Loucy (cell line): ENCODE data around the gene TACC2.

ENCODE experiments used
- H2AFZ ChIP-seq: fragments of 200-600 bp; sonication (generic); 2 replicates; pipeline ENCODE4 v1.6.0; 2016; ENCODE audit warnings: antibody characterized with exemption, mild to moderate bottlenecking, low read length, moderate library complexity
- H3F3A ChIP-seq: fragments of 200-600 bp; 2 replicates; pipeline ENCODE4 v1.6.0; 2016; ENCODE audit warnings: antibody characterized with exemption, low read depth, mild to moderate bottlenecking
- H3K27me3 ChIP-seq: fragments of 200-600 bp; sonication (generic); 2 replicates; pipeline ENCODE4 v1.6.1; 2014; ENCODE audit warnings: low read length, mild to moderate bottlenecking; ENCODE audit not compliant: insufficient read depth, poor library complexity, severe bottlenecking
- H3K36me3 ChIP-seq: fragments of 200-600 bp; sonication (generic); 2 replicates; pipeline ENCODE4 v1.6.1; 2016; ENCODE audit warnings: low read length; ENCODE audit not compliant: insufficient read depth
- H3K4me1 ChIP-seq: fragments of 200-600 bp; sonication (generic); 2 replicates; pipeline ENCODE4 v1.5.1; 2014; ENCODE audit warnings: low read length, mild to moderate bottlenecking; ENCODE audit not compliant: insufficient read depth, poor library complexity, severe bottlenecking
- H3K4me2 ChIP-seq: fragments of 200-600 bp; sonication (generic); 2 replicates; pipeline ENCODE4 v1.6.0; 2014; ENCODE audit warnings: antibody characterized with exemption, low read length, low read depth, mild to moderate bottlenecking; ENCODE audit not compliant: poor library complexity, severe bottlenecking
- H3K4me3 ChIP-seq: fragments of 200-600 bp; sonication (generic); 2 replicates; pipeline ENCODE4 v1.5.1; 2014; ENCODE audit warnings: low read length, mild to moderate bottlenecking, mixed read lengths; ENCODE audit not compliant: poor library complexity, severe bottlenecking
- H3K79me2 ChIP-seq: fragments of 200-600 bp; sonication (generic); 2 replicates; pipeline ENCODE4 v1.6.1; 2014; ENCODE audit warnings: low read length; ENCODE audit not compliant: insufficient read depth
- H3K9ac ChIP-seq: fragments of 200-600 bp; sonication (generic); 2 replicates; pipeline ENCODE4 v1.6.0; 2014; ENCODE audit warnings: mild to moderate bottlenecking, low read depth, low read length, moderate library complexity; ENCODE audit not compliant: poor library complexity, severe bottlenecking
- H3K9me2 ChIP-seq: fragments of 200-600 bp; sonication (generic); replicated peaks from 2 replicates; pipeline ENCODE4 v1.6.1; 2016; ENCODE audit warnings: low read depth, low read length, mixed read lengths
- H3K9me3 ChIP-seq: fragments of 200-600 bp; sonication (generic); 2 replicates; pipeline ENCODE4 v1.6.1; 2014; ENCODE audit warnings: mild to moderate bottlenecking, antibody characterized with exemption, low read length, low read depth; ENCODE audit not compliant: insufficient read depth
- H4K20me1 ChIP-seq: fragments of 200-600 bp; sonication (generic); 2 replicates; pipeline ENCODE4 v1.6.0; 2014; ENCODE audit warnings: antibody characterized with exemption, low read length, mild to moderate bottlenecking; ENCODE audit not compliant: insufficient read depth, poor library complexity, severe bottlenecking
- CTCF ChIP-seq: fragments of 200-600 bp; sonication (generic); conservative IDR thresholded peaks from 2 replicates; pipeline ENCODE4 v1.5.1; 2014; ENCODE audit warnings: mild to moderate bottlenecking, antibody characterized with exemption, low read length
- EZH2phosphoT487 ChIP-seq: fragments of 200-600 bp; IDR thresholded peaks from 2 replicates; pipeline ENCODE4 v1.6.1; 2018; ENCODE audit warnings: antibody characterized with exemption, mild to moderate bottlenecking, moderate library complexity, borderline replicate concordance

Gene TACC2

GRCh38 chr10:122294511-122295450 is 305.8 kb downstream of the TACC2 start:
- TF ChIP-seq CTCF, result no peak
- TF ChIP-seq EZH2phosphoT487, result no peak
- Histone ChIP-seq H3K79me2 (no peaks in the 10 kb centered on the region), H3K4me3 (no peak overlapping the region), H4K20me1 (no peaks in the 10 kb centered on the region), H3K9ac (no peak overlapping the region), H3K4me2 (no peak overlapping the region), H2AFZ (no peak overlapping the region), H3K4me1 (no peaks in the 10 kb centered on the region), H3K27me3 (no peaks in the 10 kb centered on the region), H3F3A (no peaks in the 10 kb centered on the region), H3K9me3 (no peaks in the 10 kb centered on the region), H3K36me3 (no peaks in the 10 kb centered on the region), H3K9me2 (no peaks in the 10 kb centered on the region)

GRCh38 chr10:122295451-122295809 is 306.5 kb downstream of the TACC2 start:
- no peaks in the 10 kb centered on the region for H4K20me1 ChIP-seq
- H3K36me3 ChIP-seq, result no peaks in the 10 kb centered on the region
- no peaks in the 10 kb centered on the region for H3K9me2 ChIP-seq
- no peaks in the 10 kb centered on the region for H3K9me3 ChIP-seq
- no peaks in the 10 kb centered on the region for H3K79me2 ChIP-seq
- no peak overlapping the region for H2AFZ ChIP-seq
- no peak overlapping the region for H3K4me2 ChIP-seq
- H3F3A ChIP-seq, result no peaks in the 10 kb centered on the region
- no peak for TF ChIP-seq EZH2phosphoT487
- no peak for TF ChIP-seq CTCF
- H3K9ac ChIP-seq, result no peak overlapping the region
- no peaks in the 10 kb centered on the region for H3K4me1 ChIP-seq
- no peaks in the 10 kb centered on the region for H3K27me3 ChIP-seq
- H3K4me3 ChIP-seq, result no peak overlapping the region

GRCh38 chr10:122296363-122297120 is 307.6 kb downstream of the TACC2 start:
- Histone ChIP-seq H2AFZ (no peak overlapping the region), H3K4me3 (no peak overlapping the region), H4K20me1 (no peaks in the 10 kb centered on the region), H3K36me3 (no peaks in the 10 kb centered on the region), H3K4me2 (no peak overlapping the region), H3K27me3 (no peaks in the 10 kb centered on the region), H3K9ac (no peak overlapping the region), H3K4me1 (no peaks in the 10 kb centered on the region), H3K9me3 (no peaks in the 10 kb centered on the region), H3K9me2 (no peaks in the 10 kb centered on the region), H3F3A (no peaks in the 10 kb centered on the region), H3K79me2 (no peaks in the 10 kb centered on the region)
- TF ChIP-seq CTCF (no peak), EZH2phosphoT487 (no peak)
